Esophagus squamous epithelium (tissue), 4 donors: Measurements from ENCODE around the gene MYRFL.
A peak's percentile ranks its signal among the peaks of the same experiment; 100 is the strongest.

Experiments used
- POLR2A ChIP-seq, 4 donors: fragments of 450-650 bp; IDR thresholded peaks; one replicate each; pipeline ENCODE4 v1.6.1; 2017; ENCODE audit warnings: antibody characterized with exemption in 4 of 4, mild to moderate bottlenecking in 4 of 4, moderate library complexity in 3 of 4
- TF ChIP-seq, protein P1 (sequence below), 6 experiments: fragments of 450-650 bp in 4 of 6; fragments of 200-600 bp in 2 of 6; sonication (generic) in 2 of 6; IDR thresholded peaks; one replicate each; pipeline ENCODE4 v1.5.1; 2016 to 2019; ENCODE audit warnings: antibody characterized with exemption in 6 of 6, mild to moderate bottlenecking in 4 of 6, moderate library complexity in 4 of 6

- TF ChIP-seq POLR2A (IDR thresholded peaks at IDR 0.05): no peak
- TF ChIP-seq, protein P1, sequence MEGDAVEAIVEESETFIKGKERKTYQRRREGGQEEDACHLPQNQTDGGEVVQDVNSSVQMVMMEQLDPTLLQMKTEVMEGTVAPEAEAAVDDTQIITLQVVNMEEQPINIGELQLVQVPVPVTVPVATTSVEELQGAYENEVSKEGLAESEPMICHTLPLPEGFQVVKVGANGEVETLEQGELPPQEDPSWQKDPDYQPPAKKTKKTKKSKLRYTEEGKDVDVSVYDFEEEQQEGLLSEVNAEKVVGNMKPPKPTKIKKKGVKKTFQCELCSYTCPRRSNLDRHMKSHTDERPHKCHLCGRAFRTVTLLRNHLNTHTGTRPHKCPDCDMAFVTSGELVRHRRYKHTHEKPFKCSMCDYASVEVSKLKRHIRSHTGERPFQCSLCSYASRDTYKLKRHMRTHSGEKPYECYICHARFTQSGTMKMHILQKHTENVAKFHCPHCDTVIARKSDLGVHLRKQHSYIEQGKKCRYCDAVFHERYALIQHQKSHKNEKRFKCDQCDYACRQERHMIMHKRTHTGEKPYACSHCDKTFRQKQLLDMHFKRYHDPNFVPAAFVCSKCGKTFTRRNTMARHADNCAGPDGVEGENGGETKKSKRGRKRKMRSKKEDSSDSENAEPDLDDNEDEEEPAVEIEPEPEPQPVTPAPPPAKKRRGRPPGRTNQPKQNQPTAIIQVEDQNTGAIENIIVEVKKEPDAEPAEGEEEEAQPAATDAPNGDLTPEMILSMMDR (IDR thresholded peaks at IDR 0.05): peak in 2 of 6 experiments; percentile 17 to 62
Measured at GRCh38 chr12:69985656-69986055, 160.6 kb downstream of the MYRFL start.
